ENCODE measurements around the gene CCDC80.

Gene CCDC80, protein sequence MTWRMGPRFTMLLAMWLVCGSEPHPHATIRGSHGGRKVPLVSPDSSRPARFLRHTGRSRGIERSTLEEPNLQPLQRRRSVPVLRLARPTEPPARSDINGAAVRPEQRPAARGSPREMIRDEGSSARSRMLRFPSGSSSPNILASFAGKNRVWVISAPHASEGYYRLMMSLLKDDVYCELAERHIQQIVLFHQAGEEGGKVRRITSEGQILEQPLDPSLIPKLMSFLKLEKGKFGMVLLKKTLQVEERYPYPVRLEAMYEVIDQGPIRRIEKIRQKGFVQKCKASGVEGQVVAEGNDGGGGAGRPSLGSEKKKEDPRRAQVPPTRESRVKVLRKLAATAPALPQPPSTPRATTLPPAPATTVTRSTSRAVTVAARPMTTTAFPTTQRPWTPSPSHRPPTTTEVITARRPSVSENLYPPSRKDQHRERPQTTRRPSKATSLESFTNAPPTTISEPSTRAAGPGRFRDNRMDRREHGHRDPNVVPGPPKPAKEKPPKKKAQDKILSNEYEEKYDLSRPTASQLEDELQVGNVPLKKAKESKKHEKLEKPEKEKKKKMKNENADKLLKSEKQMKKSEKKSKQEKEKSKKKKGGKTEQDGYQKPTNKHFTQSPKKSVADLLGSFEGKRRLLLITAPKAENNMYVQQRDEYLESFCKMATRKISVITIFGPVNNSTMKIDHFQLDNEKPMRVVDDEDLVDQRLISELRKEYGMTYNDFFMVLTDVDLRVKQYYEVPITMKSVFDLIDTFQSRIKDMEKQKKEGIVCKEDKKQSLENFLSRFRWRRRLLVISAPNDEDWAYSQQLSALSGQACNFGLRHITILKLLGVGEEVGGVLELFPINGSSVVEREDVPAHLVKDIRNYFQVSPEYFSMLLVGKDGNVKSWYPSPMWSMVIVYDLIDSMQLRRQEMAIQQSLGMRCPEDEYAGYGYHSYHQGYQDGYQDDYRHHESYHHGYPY

DNA sequence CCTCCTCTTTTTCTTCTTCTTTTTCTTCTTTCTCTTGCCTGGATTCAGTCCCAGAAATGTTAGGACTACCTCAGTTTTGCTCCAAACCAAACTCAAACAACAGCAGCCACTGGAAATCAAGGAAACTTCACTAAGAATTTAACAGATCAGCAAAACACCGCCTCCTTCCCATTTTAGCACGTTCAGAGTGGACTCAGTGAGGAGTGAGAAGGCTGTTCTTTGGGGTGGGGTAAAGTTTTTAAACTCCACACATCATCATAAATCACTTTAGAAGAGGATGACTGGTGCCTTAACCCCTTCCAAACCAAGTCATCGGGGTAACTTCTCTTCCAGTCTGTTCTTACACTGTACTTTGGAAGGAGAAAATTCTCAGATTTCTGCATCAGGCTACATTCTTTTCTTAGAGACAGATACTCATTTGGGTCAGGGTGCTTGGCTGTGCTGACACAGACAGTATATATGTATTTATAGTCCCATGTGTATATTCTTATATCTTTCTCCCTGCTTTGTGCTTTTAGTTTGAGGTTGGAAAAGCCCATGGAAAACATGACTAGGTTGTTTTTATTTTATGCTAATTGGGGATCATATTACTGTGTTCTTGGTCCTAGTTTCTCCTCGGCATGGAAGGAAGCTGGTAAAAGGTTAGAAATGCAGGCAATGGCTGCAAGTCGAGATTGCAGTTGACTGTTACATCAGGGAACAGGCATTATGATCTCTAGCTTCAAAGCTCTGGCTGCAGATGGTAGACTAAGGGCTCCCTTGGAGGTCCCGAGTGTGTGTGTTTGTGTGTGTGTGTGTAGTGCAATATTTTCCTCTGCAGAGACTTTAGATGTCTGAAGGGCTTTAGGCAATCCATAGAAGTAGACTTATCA is at the start of gene CCDC80:
TSS of gene CCDC80 (minus strand) at position 214 of the 872 bp plus-strand sequence. CDS start 1,238 bp downstream, outside the sequence.
- no peak for DNase-seq (ENCODE audit: low read depth in 2 of 2)

DNA sequence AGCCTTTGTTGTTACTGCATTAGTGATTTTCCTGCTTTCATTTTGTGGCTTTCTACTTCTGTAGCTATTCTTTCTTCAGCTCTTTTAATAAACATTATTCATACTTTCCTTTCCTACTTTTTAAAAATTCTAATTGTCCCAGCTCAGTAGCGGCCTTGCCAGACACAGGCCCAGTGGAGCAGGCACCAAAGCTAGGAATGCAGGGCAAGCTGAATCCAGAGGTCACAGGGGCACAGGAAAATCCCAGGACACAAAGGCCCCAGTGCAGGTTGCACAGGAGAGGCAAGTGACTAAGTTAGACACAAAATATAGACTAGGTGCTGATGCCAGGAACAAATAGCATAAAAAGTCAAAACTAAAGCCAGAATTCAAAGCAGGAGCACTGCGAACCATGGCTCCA is 49.0 kb upstream of the CCDC80 start:
- DNase-seq (ENCODE audit: low read depth in 2 of 2) = no peak

DNA sequence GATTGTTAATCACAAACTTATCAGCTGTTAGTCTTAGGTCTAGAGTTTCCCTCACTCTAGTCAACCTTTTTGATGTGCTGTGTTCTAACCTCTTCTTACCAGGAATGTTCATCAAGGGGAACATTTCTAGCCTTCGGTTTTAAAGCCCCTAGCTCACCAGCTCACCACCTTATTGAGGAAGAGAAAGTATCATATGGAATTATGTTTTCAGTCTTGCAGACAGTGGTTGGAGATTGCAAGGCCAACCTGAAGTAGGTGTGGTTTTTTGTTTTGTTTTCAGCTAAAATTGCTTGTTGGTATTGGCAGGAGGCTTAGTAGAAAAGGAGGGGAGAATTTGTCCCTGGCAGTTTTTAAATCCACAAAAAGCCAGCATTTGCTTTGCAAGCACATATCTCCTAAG is 48.4 kb upstream of the CCDC80 start:
- no peak for DNase-seq (ENCODE audit: low read depth in 2 of 2)

DNA sequence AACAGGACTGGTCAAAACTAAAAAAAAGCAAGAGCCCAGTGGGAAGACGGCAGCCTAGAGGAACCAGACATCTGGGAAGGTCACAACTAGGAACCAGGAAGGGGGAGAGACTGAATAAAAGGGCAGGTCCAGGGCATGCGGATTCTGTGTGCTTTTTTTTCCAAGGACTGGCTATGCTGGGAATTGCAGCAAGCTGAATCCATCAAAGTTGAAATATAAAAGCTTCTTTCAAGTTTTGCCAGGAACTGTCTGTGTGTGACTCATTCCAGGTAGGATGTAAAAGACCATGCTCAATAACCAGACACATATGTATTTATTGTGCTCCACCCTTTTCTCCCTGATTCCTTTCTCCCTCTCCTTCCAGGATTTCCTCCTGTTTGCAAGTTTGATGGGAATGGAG is 47.9 kb upstream of the CCDC80 start:
- DNase-seq (ENCODE audit: low read depth in 2 of 2) = no peak

DNA sequence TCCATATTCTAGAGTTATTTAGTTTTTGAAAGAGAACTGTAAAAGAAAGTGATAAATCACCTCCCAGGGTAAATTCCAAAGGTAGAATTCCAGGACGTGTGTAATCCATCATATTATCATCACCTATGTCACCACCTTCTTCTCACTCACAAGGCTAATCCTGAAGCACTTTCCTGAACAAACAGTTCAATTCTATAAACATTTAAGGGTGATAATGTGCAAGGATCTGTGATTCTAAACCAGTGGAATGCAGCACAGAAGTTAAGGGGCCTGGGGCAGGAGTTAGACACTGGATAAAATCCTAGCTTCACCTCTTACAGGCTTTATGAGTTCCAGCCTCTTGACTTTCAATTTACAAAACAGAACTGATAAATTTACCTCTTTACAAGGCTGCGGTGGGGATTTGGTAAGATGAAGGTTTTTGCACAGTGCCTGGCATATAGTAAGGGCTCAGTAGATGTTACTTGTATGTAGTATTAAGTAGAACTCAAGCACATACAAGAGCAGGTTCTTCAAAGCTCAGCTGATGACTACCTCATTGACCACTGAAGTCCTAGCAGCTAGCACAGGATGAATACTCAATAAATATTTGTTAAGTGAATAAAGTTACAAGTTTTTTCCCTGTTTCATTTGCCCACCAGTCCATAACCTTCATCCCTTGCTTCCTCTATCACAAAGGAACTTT is 47.3 kb upstream of the CCDC80 start:
- DNase-seq (ENCODE audit: low read depth in 2 of 2) = no peak

DNA sequence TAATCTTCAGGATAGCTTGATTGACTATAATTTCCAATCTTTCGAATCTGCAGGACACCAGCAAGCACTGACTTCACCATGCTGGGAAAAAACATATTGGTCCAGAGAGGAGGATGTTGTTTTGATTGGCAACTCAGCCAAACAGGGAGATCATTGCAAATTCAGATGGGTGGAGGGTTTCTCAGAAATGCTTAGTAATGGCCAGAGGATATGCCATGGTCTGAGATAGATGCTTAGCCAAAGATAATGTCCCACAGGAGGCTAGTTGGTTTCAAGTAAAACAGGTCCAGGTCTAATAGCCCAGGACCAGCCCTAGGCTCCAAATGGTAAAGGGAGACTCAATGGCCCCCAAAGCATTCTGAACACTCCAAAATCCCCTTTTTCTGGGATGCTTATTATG is 46.7 kb upstream of the CCDC80 start:
- no peak for DNase-seq (ENCODE audit: low read depth in 2 of 2)

DNA sequence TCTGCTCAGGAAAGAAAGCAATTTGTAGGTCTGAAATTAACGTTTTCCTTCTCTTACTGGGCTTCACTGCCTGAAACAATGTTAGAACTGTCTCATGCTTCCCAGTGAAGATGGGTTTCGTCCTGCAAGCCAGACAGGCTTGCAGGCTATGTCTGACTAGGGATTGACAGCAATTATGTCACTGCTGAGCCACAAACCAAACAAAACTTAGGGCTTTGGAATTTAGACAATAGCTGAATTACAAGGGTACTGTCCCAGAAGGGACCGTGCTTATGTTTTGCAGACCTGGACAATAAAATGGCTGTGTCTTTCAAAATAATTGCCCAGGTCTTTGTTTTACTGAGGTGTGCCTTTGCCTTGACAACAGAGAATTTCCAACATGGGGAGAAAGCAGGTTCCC is 46.3 kb upstream of the CCDC80 start:
- no peak for DNase-seq (ENCODE audit: low read depth in 2 of 2)

DNA sequence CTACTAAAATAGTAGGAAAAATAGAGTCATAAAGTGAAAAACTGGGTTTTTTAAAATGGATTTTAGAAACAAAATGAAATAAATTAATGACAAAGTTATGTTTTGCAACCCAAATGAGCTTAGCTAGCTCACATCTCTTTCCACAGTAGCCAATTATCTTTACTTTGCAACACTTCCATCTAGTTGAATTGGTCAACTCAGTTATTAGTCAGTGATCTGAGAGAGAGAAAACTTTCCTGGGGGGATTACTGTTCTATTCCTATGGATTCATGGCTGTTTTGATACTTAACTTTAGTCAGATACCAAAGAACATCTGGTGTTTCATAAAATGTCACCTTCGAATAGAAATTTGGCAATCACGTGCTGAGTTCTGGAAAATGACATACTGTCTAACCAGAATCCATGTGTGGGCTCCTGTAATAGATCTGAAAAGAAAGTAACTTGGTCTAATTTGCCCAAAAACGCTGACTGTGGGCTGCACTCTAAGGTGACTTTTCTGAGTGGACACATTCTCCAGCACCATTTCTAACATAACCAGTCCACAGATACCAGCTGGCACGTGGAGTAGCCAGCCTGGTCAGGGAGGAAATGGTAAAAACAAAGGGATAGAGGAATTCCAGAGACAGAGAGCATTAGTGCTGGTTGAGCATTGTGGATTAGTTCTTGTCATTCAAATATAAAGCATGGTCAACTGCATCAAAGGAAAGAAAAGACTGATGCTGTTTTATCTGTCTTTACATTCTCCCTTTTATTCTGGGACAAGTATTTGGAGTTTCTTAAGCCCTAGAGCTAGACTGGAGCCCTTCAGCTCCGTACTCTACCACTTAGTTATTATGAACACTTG is 45.2 kb upstream of the CCDC80 start:
- DNase-seq (ENCODE audit: low read depth in 2 of 2) = no peak

DNA sequence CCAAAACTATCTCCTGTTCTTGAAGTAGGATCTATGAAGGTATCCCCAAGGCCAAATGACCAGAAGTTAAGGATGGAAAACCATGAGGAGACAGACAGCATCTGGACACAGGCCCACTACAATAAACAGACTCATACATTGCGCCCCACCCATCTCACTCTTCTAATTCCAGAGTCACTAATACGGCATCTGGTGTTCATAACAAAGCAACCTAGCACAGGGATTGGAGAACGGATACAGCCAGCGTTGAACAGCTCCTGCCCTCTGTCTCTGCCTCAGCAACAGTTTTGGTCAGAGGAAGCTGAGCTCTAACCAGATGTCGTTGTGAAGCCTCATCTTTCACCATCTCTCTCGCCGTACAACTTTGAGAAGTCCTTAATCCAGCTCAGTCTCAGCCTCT is 44.5 kb upstream of the CCDC80 start:
- DNase-seq (ENCODE audit: low read depth in 2 of 2) = no peak

DNA sequence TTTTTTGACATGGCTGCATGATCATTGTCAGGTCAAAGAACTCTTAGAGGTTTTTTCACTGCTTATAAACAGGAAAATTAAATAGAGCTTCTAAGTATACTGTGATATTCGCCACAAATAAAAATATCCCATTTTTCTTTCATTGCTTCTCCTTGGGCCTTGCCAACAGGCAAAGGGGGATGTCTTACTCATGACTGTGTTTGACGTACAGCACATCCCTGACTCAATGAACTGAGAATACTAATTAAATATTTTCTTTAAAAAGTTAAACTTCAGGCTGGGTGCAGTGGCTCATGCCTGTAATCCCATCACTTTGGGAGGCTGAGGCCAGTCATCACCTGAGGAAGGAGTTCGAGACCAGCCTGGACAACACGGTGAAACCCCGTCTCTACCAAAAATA is 41.4 kb upstream of the CCDC80 start:
- DNase-seq (ENCODE audit: low read depth in 2 of 2) = no peak

DNA sequence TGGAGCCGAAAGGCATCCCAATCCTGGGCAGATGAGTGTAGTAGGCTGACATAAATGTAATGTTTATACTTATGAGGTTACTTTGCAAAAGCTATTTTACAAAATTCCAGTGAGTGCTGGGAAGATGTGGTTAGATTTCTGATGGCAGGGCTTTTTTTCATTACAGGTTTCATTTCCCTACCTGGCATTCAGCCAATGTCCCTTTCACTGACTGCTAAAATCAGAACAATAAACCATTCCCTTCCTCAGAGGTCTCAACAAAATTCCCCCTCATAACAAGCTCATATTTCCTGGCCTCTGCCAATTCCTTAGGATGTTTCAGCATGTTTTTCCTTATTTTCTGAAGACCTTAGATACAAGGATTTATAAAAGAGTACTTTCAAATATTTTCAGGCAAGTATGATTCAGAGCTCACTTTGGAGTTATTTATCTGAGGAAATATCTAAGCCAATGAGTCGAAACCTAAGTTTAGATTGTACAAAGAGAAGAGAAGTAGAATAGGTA is 40.9 kb upstream of the CCDC80 start:
- DNase-seq (ENCODE audit: low read depth in 2 of 2) = no peak

DNA sequence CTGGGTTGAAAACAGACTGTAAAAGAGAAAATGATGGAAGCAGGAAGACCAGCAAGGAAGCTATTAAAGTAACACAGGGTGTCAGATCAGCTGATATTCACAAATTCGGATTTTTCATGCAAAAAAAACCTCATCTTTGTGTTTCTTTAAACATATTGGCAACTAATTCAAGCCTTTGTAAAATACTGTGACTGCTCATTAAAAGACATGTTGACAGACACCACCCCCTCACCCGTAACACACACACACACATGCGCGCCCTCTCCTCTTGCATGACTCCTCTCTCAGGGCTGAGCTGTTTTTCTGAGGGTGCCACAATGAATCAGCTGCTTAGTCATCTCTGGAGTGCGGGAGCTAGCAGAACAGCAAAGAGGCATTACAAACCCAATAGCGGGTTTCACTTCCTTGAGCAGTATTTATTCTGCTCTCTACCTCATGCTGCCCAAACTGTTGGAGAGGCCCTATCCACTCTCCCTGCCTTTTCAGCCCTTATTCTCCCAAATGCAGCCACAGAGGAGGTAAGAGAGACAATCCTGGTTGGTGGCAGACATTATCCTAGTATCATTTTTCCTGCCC is 35.8 kb upstream of the CCDC80 start:
- peak; percentile 65 to 84 for DNase-seq (ENCODE audit: low read depth in 2 of 2)

DNA sequence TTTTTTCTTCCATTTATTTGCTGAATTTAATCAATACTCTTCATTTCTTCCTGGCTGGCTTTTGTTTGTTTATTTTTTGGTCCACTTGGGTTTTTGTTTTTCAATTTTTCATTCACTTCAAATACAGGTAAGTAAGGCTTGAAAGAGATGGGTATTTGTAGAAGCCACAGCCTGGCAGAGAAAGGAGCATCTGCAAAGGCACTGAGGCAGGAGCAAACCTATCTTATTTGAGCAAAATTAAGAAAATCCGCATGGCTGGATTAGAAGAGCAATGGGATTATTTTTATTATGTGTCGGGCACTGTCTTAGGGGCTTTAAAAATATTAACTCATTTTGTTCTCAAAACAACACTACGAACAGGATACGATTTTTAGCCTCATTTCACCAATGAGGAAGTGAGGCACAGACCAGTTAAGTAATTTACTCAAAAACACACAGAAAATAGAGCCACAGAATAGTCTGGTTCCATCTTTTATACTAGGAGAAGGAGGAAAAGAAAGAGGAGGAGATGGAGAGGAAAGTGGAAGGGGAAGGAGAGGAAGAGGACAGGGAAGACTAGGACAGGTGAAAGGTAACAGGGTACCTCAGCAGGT is 35.1 kb upstream of the CCDC80 start:
- DNase-seq (ENCODE audit: low read depth in 2 of 2) = no peak

DNA sequence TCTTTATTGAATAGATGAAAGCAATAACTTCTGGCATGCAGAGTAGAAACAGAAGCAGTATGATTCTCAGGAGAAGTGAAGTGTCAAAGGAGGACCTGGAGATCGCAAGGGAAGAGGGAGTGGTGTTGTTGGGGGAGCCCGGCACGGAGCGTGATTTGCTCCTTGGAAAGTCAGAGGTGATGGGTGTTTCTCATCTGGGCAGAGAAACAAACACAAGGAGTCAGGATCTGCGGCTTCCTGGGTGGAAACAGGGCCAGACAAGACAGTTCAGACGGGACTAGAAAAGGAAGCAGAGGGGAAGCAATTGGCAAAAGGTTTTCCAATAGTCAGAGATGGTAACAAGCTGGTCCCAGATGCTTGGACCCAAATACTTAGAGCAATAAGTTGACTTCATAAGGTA is 34.4 kb upstream of the CCDC80 start:
- no peak for DNase-seq (ENCODE audit: low read depth in 2 of 2)

DNA sequence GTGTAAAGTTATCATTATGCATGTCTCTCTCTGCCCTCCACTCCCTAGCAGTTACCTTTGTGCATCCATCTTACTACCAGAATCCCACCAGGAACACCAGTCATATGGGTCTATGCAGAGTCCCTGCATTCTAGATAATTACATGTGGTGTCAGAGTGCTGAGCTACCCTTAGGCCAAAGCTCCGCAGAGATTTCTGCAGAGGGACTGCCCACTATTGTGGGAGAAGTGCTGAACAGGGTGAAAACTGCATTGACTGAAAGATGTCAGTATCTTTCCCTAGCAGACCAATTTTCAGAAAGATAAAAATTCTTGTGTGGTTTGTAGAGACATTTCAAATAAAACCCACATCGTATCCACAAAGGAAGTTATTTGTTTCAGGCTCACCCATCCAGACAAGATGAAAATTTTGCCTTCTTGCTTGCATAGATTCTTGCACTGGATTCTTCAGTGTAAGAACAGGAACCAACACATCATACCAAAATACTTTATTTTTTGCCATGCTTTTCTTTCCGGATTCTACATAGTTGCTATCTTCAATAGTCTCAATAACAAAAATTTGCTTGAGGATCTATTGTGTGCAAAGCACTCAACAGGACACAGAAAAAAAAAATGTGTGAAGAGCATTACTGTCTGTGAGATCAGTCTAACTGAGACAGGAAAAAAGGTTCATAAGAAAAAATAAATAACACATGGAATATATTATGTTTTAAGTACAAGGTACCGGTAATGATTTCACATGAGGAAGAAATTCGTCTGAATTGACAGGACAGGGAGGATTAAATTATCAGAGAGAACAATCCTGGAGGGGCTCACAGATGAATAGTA is 32.0 kb upstream of the CCDC80 start:
- DNase-seq (ENCODE audit: low read depth in 2 of 2) = no peak

DNA sequence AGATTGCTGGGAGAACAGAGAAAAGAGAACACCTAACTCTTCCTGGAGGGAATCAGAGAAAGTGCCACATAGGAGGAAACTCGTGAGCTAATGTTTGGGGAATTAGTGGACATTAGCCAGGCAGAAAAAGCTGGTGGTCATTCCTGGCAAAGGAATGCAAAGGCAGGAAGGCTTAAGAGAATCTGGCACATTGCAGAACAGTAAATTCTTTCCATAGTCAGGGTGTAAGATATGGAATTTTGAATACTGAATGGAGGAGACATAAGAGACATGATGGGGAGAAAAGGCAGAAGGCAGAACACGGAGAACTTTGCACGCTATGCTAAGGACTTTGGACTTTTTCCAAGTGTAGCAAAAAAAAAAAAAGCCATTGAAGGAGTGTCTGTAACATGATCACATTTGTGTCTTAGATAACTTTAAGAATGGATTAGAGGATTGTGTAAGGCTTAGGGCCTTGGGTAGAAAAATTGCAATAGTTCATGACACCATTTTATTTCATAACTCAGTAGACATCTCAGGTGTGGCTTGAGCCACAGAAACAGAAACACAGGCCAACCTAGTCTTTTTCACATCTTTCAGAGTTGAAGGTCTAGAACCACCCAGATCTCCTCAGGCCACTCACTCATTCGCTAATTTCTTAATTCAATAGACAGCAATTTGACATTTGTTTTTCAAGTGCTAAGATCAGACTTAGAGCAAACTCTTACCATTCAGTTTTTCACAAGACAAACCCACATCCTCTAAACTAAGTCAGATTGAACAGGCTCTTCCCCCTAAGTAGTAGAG is 31.2 kb upstream of the CCDC80 start:
- DNase-seq (ENCODE audit: low read depth in 2 of 2) = no peak

DNA sequence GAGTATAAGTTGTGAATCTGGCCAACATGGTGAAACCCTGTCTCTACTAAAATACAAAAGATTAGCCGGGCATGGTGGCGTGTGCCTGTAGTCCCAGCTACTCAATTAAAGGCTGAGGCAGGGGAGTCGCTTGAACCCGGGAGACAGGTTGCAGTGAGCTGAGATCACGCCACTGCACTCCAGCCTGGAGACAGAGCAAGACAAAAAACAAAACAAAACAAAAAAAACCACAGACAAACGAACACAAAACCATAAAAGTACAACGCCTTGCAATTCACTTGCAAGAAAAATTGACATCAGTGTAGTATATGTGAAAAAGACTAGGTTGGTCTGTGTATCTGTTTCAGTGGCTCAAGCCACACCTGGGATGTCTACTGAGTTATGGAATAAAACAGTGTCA is 29.9 kb upstream of the CCDC80 start:
- DNase-seq (ENCODE audit: low read depth in 2 of 2) = no peak

DNA sequence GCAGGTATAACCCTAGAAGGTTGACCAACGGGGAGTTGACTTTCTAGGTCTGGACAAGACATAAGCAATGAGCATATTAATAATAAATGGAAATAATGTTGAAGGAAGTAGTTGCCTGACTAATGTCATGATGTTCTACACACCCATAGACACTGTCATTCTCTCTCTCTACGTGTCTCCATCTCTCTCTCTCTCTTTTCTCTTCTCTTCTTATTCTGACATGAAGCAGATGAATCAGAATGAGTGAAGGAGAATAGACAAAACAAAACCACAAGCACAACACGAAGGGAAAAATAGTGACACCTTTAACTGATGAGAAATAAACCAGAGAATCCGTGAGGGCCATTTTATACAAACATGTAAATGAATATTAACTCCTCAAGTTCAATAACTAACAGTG is 26.7 kb upstream of the CCDC80 start:
- no peak for DNase-seq (ENCODE audit: low read depth in 2 of 2)

Data from stimulated activated CD4-positive, alpha-beta T cell treated with anti-CD3 and anti-CD28 coated beads, Interleukin-4, amount 100 ng/mL, for 48 hours (primary cell).